GM18870 (cell line): ENCODE measurements around the gene ZBTB18.
"Not testable (repeated sequence)": the region's sequence is repeated elsewhere in the genome, so short reads cannot be mapped to it uniquely, and the experiment has no call there.

Source experiments
- ATAC-seq: cut with Tn5 transposase; IDR thresholded peaks from one replicate; pipeline ENCODE4 v1.9.1; 2021; ENCODE audit warnings: moderate library complexity; ENCODE audit not compliant: unreplicated experiment

Gene ZBTB18

DNA sequence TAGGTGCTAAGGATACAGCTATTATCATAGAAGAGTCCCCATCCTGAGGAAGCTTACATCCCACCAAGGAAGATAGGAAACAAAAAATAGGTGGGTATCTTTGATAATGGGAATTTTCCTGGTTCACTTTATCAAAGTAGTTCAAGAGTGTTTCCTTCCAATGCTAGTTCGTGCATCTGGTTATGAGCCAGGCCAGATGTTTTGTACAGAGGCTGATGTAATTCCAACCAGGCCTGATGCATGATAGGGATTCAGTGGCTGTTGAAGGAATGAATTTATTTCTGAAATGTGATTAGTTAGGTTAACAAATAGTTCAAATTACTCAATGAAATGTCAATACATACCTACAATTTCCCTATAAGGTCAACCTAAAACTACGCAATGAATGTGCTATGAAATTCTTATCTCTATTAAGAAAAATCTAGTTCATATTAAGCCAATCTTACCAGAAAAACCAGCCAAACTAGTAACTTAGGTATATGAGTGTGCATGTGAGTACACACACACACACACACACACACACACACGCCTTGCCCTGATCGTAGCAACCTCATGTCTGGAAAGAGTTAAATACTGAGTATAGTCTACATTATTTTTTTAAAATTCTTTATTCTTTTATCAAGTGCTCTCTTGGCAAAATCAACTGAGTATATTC, 9.5 kb upstream of the ZBTB18 start:
- no peak for ATAC-seq

DNA sequence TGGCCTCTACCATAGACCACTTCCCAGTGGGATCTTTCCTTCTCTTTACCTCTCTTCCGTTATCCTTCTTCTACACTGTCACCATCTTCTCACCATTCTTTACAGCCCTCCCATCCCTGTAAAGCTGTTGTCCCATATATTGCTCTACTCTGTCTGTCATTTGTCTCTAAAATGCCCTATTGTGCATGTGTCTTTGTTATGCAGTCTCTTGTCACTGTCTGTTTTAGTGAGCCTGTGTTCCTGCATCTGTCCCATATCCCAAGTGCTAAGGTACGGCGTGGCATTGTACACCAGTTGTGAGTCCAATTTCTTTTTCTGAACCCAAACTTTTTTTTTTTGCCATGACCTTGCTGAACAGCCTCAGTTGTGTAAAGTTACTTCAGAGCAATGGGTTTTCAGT, 8.8 kb upstream of the ZBTB18 start:
- ATAC-seq, result no peak

DNA sequence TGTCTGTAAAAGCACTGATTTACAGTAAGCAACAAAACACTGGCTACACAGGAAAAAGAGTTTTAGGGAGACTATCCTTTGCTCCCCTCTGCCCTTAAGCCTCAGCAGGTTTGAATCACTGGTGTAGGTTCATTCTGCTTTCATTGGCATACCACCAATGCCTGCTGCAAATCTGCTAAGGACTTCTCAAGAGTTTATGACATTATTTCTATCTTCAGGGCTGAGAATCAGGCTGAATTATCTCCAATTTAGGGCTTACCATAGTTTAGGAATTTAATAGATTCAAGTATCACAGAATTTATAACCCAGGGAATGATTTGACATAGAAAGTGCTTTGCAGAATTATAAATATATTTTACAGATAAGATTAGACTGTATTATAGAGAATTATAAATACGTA, 6.7 kb upstream of the ZBTB18 start:
- no peak for ATAC-seq

DNA sequence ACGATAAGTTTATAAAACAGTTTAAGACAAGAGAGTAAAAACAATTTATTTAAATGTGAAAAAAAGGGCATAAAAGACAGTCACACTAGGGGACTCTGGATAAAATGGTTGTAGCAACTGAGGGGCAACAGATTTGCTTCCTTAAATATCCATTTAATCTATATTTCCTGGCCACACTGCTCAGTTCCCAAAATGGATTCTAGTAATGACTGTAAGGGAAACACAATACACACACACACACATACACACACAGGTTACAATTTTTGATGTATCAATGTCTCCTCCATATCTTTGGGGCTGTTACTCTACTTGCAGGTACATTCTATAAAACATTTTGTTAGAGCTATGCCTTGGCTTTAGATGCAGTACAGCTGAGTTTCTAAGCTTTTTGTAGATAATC, 4.8 kb upstream of the ZBTB18 start:
- ATAC-seq, result not testable (repeated sequence)

DNA sequence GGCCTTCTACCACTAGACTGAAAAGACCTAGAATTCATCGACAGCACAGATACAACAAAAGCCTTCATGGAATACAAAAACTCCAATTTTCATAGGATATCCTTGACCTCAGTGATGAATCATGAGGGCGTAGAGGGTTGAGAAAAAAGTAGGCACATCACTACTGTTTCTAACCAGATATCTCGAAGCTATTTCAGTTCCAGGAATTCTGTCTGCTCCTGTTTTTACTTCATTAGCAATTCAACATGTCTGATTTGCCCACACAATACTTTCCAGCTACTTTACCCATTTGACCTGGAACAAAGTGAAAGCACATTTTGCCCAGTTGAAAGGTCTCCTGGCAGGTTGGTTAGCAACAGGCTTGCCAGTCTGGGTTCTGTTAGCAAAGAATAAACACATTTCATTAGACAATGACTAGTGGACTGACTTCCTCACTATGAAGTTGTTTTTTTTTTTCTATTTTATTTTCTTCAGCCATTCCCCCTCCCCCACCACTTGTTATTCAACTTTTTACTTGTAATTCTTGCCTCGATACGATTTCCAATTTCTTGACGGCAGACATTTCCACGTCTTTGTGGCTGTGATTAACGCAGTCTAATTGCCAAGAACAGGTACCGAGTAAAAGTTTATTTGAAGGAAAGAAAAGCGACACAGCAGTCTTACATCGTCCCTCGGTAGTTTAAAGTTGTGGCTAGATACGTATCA, 4.0 kb upstream of the ZBTB18 start:
- ATAC-seq, result no peak

DNA sequence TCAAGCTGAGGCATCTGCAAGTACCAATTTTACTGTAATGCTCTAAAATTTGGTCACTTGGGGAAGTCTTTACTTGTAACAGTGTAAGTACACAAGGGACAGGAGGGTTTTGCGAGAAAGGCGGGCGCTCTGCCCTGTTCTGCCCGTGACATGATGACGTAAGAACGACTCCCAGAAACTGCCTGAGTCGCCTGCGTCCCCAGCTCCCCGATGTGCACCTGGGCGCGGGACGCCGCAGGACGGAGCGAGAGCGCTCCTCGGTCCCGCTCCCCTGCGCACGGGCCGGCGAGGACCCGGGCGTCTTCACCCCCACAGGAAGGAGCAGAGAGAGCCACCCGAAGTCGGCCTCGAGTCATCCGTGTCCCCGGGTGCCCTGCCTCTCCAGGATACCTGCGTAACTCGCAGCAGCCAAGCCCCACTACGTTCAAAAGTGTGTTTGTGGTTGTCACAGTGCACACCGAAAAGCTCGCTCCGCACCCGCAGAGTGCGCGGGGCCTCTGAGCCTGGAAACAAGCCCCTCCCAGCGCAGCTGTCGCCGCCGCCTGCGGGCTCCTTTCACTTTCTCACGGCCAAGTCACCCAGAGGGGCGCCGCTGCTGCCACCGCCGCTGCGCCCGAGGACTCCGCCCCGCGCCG, 3.3 kb upstream of the ZBTB18 start:
- ATAC-seq, result peak; percentile 62

DNA sequence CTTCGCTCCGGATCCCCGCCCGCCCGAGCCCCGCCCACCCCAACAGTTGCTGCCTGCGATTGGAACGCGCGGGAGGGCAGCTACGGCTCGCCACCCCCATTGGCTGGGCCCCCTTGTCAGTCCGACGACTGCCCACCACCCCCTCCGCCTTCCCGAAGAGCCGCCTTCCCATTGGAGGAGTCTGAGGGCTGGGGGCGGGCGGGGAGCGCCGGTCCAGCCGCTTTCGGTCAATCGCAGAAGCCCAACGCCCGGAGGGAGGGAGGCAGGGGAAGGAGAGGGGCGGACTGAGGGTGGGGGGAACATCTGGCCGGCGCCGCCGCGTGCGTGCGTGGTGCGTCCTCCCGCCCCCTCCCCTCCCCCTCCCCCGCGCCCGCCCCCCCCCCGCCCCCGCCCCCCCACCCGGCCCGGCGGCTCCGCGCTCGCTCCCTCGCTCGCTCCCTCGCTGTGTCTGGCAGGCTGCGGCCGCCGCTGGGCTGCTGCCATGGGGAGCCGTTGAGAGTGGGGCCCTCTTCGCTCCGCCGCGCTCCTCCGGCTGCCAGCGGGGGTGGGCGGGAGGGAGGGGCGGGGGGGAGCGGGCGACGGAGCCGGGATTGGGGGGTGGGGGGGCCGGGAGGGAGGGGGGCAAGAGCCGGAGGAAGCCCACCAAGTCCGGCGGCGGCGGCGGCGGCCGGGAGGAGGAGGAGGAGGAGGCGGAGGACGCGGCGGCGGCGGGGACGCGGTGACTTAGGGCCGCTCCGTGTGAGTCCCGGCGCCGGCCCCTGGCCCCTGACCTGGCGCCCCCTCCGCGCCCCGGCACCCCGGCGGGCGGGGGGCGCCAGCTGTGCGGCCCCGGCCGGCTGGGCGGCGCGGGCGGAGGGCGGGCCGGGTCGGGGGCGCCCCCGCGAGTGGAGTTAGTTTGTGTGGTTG, 2.6 kb upstream of the ZBTB18 start:
- no peak for ATAC-seq

DNA sequence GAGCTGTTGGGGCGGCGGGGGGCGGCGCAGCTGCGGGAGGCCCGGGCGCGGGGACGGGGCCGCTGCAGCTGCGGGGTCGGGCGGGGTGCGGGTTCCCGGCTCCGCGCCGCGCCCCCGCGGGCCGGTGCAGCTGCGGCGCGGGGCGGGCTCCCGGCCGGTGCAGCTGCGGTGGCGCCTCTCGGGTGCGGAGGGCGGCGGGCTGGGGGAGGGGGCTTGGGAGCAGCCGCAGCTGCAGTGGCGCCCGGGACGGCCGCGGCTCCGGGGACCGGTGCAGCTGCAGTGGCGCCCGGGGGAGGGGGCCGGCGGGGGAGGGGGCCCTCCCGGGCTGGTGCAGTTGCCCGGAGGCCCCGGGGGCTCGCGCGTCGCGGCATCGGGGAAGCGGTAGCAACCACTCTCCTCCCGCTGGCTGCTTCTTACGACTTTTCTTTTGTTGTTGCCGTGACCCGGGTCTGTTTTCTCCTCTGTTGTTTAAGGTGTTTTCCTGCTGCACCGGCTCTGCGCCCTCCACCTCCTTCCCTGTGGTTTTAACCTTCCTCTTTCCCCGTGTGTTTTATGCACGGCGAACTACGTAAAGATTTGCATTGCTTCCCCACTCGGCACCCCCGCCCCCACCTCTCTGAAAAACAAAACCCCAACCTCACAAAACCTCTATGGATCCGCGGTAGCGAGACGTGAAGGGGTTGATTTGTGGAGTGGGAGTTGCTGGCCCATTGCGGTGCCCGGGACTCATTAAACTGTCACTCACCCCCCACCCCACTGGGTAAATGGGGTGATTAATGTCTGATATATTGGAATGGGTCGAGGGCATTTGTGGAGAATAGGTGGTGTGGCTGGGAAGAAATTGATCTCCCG, 1.7 kb upstream of the ZBTB18 start:
- no peak for ATAC-seq

DNA sequence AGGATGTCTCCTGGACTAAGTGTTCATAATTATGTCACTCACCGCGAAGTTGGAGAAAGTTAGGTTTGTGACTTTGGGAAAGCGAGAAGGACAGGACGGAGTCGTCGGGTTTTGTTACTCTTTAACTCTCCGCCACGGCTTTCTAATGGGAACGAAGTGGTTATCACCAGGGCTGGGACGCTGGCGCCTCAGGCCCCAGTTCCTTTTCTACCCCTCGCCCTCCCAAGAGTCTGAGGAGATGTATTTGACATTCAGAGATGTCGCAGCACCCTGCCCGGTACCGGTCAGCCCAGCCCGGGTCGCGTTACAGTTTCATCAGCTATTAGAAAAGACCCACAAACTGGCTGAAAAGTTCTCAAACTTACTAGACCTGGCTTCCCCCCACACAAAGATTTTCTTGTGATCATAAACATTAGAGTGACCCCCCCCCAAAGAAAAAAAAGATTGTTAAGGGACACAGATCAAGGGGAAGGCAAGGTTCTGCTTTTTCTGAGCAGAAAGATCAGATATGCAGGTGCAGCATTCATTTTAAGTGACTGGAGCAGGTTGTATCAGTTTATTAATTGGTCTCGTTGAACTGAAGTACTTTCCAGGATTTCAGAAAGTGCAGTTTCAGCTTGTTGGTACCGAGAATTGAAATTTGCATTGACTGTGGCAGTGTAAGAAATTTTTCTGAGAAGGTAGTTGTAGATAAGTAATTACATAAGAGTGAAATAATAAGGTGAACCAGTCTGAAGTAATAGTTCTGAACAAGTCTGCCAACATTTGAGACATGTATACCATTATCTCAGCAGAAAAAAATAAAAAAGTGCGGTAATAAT, 859 bp upstream of the ZBTB18 start:
- ATAC-seq, result no peak

DNA sequence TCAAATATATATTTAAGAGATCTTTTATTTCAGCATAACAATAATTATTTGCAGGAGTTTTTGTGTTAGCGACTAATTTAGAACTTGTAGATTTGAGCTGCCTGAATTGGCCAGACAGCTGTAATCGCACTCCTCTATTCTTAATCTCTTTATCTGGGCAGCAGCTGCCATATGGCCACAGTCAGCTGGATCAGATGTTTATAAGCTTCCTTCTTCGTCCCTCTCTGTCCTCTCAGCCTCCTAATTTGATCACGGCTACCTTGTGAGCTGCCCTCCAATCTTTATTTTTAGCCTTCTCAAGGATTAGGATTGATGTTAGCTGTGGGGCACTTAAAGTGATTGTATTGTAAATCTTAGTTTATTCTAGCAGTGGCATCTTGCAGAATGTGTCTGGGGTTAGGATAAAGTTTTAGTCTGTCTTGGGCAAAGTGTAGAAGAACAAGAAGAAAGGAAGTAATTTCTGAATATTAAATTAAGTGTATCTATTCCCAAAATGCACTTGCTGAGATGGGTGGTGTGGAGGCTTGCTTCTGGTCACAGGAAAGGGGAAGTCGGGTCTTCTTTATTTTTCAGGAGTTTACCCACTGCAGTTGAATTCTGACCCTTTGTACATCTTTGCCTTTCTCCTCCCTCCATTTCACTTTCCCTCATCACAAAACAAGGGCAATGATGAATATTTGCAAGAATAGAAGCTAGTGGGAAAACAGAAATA, 1.1 kb downstream of the ZBTB18 start:
- ATAC-seq, result no peak

DNA sequence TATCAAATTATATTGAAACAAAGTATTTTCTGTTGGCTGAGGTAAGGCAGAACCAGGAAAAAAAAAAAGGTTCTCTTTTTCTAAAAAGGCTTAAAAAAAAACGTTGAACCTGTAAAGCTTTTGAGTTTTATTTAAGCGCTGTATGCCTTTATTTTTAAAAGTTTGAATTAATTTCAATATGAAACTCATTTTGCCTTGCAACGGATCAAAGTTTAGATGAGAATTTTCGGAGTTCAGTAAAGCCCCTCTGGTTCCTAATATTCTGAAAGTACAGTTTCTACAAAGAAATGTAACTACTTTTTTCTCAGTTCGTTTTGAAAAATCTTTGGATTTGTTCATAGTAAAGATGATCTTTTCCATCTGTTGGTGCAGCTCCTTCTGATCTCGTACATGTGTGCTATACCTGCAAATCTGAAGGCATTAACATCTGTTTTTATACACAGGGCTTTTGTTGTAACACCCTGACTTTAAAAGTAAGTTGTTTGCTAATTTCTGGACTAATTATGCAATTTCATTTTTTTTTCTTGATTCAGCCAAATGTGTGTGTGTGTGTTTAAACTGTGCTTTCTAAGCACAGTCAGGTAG, 1.7 kb downstream of the ZBTB18 start:
- ATAC-seq, result no peak

DNA sequence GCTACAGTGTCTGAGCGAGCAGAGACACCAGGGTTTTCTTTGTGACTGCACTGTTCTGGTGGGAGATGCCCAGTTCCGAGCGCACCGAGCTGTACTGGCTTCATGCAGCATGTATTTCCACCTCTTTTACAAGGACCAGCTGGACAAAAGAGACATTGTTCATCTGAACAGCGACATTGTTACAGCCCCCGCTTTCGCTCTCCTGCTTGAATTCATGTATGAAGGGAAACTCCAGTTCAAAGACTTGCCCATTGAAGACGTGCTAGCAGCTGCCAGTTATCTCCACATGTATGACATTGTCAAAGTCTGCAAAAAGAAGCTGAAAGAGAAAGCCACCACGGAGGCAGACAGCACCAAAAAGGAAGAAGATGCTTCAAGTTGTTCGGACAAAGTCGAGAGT, 2.7 kb downstream of the ZBTB18 start:
- no peak for ATAC-seq

DNA sequence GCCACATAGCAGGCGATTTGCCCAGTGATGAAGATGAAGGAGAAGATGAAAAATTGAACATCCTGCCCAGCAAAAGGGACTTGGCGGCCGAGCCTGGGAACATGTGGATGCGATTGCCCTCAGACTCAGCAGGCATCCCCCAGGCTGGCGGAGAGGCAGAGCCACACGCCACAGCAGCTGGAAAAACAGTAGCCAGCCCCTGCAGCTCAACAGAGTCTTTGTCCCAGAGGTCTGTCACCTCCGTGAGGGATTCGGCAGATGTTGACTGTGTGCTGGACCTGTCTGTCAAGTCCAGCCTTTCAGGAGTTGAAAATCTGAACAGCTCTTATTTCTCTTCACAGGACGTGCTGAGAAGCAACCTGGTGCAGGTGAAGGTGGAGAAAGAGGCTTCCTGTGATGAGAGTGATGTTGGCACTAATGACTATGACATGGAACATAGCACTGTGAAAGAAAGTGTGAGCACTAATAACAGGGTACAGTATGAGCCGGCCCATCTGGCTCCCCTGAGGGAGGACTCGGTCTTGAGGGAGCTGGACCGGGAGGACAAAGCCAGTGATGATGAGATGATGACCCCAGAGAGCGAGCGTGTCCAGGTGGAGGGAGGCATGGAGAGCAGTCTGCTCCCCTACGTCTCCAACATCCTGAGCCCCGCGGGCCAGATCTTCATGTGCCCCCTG, 3.3 kb downstream of the ZBTB18 start:
- no peak for ATAC-seq

DNA sequence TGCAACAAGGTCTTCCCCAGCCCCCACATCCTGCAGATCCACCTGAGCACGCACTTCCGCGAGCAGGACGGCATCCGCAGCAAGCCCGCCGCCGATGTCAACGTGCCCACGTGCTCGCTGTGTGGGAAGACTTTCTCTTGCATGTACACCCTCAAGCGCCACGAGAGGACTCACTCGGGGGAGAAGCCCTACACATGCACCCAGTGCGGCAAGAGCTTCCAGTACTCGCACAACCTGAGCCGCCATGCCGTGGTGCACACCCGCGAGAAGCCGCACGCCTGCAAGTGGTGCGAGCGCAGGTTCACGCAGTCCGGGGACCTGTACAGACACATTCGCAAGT, 3.8 kb downstream of the ZBTB18 start:
- ATAC-seq, result no peak

DNA sequence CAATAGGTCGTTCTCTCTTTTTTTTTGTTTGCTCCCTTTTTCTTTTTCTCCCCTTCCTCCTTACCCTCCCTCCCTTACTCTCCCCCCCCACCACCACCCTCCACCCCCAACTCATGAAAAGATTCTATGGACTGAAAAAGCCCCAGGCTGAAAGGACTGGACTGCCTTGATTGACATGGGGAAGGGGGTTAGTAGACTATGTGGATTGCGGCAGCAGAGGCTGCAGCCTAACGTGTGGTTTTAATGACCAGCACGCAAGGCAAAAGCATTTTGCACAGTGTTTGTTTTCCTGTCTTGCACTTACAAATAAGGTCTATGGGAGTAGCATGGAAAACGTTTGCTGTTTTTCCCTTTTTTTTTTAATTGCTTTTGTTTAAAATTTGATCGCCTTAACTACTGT, 5.5 kb downstream of the ZBTB18 start:
- no peak for ATAC-seq

- no peak for ATAC-seq
Measured at GRCh38 chr1:244057474-244058385, 6.6 kb downstream of the ZBTB18 start.

GRCh38 chr1:244060117-244060516, 9.0 kb downstream of the ZBTB18 start:
- ATAC-seq, result no peak
